PC-3 (cell line): ENCODE results near the gene PLXNB3. TPM values are rescaled to one million over a fixed set of nuclear protein-coding genes. Genes with fewer than 3 reads are reported as not detected.

Experiments used
- ATAC-seq: fragments of 200-7000 bp; cut with Tn5 transposase; 2 replicates; pipeline ENCODE4 v1.9.1; 2020; ENCODE audit warnings: mild to moderate bottlenecking, moderate library complexity
- BruUV-seq: library from RNA; stranded (reverse); fragments of 400-500 nt; replicated peaks from 2 replicates; lab custom pipeline; 2021; lab: Mats Ljungman, UMichigan
- CTCF ChIA-PET: fragments of 300-600 bp; sonication (Branson Sonifier 250); formaldehyde crosslinking; loops from one replicate; lab custom pipeline; 2022; ENCODE audit warnings: antibody characterized with exemption; lab: Charles Lee
- POLR2A ChIA-PET: fragments of 300-600 bp; sonication (Branson Sonifier 250); formaldehyde crosslinking; loops from one replicate; lab custom pipeline; 2022; ENCODE audit warnings: antibody characterized with exemption; ENCODE audit not compliant: unreplicated experiment; lab: Charles Lee
- DNase-seq: peaks from one replicate; pipeline ENCODE4 v3.0.0-alpha.2; 2015
- H2AFZ ChIP-seq: fragments of 300-600 bp; sonication (generic); 2 replicates; pipeline ENCODE4 v1.6.0; 2016; ENCODE audit warnings: antibody characterized with exemption, low read length
- H3F3A ChIP-seq: fragments of 300-600 bp; sonication (generic); one replicate; pipeline ENCODE4 v1.6.0; 2017; ENCODE audit warnings: antibody characterized with exemption, low read length, control low read depth, mild to moderate bottlenecking; ENCODE audit not compliant: unreplicated experiment
- H3K27ac ChIP-seq: fragments of 300-600 bp; sonication (generic); 2 replicates; pipeline ENCODE4 v1.5.1; 2016; ENCODE audit warnings: mild to moderate bottlenecking, low read length
- H3K27me3 ChIP-seq: fragments of 300-600 bp; sonication (generic); 2 replicates; pipeline ENCODE4 v1.6.1; 2016; ENCODE audit warnings: low read length, mixed read lengths
- H3K36me3 ChIP-seq: fragments of 300-600 bp; sonication (generic); 2 replicates; pipeline ENCODE4 v1.6.1; 2016; ENCODE audit warnings: low read depth, mixed run types, low read length, mixed read lengths
- H3K4me1 ChIP-seq: fragments of 300-600 bp; sonication (generic); 2 replicates; pipeline ENCODE4 v1.5.1; 2016; ENCODE audit warnings: low read length; ENCODE audit not compliant: insufficient read depth
- H3K4me2 ChIP-seq: fragments of 300-600 bp; sonication (generic); 2 replicates; pipeline ENCODE4 v1.6.0; 2016; ENCODE audit warnings: low read length
- H3K4me3 ChIP-seq: fragments of 300-600 bp; sonication (generic); 2 replicates; pipeline ENCODE4 v1.5.1; 2016; ENCODE audit warnings: mild to moderate bottlenecking, low read length, mixed read lengths
- H3K79me2 ChIP-seq: fragments of 300-600 bp; sonication (generic); 2 replicates; pipeline ENCODE4 v1.6.1; 2017; ENCODE audit warnings: low read length, mixed read lengths
- H3K9ac ChIP-seq: fragments of 300-600 bp; sonication (generic); 2 replicates; pipeline ENCODE4 v1.6.0; 2016; ENCODE audit warnings: mild to moderate bottlenecking, low read length
- H3K9me2 ChIP-seq: fragments of 300-600 bp; sonication (generic); replicated peaks from 2 replicates; pipeline ENCODE4 v1.6.1; 2016; ENCODE audit warnings: mixed run types, low read length, mixed read lengths
- H3K9me3 ChIP-seq: fragments of 300-600 bp; sonication (generic); 2 replicates; pipeline ENCODE4 v1.6.1; 2016; ENCODE audit warnings: low read length, mixed read lengths
- H4K20me1 ChIP-seq: fragments of 300-600 bp; sonication (generic); 2 replicates; pipeline ENCODE4 v1.6.1; 2016; ENCODE audit warnings: low read length, mixed read lengths
- CTCF ChIP-seq: fragments of 300-600 bp; sonication (generic); conservative IDR thresholded peaks from 2 replicates; pipeline ENCODE4 v1.5.1; 2017; ENCODE audit warnings: antibody characterized with exemption, low read depth, mild to moderate bottlenecking, low read length
- EZH2 ChIP-seq: fragments of 300-600 bp; sonication (generic); IDR thresholded peaks from one replicate; pipeline ENCODE4 v1.6.1; 2017; ENCODE audit warnings: antibody characterized with exemption, mild to moderate bottlenecking, low read length; ENCODE audit not compliant: unreplicated experiment
- EZH2phosphoT487 ChIP-seq: fragments of 300-600 bp; sonication (generic); IDR thresholded peaks from 2 replicates; pipeline ENCODE4 v1.6.1; 2018; ENCODE audit warnings: mild to moderate bottlenecking, antibody characterized with exemption, low read length, borderline replicate concordance
- intact Hi-C: fragments of 100-400 bp; cut with micrococcal nuclease; formaldehyde crosslinking; loops from 2 replicates; pipeline ENCODE4 v1.9.0; 2023
- total RNA-seq: library from RNA; depleted of rRNA; stranded (reverse); fragments of >200 nt; gene quantifications from 2 replicates; pipeline ENCODE4 v1.2.3, GENCODE V29; 2014

The PLXNB3 gene
- total RNA-seq, 1 experiment from 2014 or later: 27.3 TPM

GRCh38 chrX:153717445-153717844 lies 46.6 kb upstream of the PLXNB3 start:
- ATAC-seq (no peak), DNase-seq (no peak)
- BruUV-seq: no TSS peak
- no peak overlapping the region for H2AFZ ChIP-seq
- intact Hi-C loops: no loop called here
- H3K9ac ChIP-seq: no peak overlapping the region
- no peak for TF ChIP-seq EZH2
- TF ChIP-seq CTCF: no peak
- TF ChIP-seq EZH2phosphoT487: no peak
- H3K79me2 ChIP-seq: peaks cover 51% of the 10 kb centered on the region
- no peak overlapping the region for H3K27ac ChIP-seq
- H3K27me3 ChIP-seq: no peaks in the 10 kb centered on the region
- peaks cover 54% of the 10 kb centered on the region for H3K36me3 ChIP-seq
- ChIA-PET POLR2A (no interaction called here), CTCF (no interaction called here)
- H3F3A ChIP-seq: no peaks in the 10 kb centered on the region
- no peak overlapping the region for H3K4me3 ChIP-seq
- H3K9me2 ChIP-seq: no peaks in the 10 kb centered on the region
- H4K20me1 ChIP-seq: peaks cover 14% of the 10 kb centered on the region; the same call in 1 of the 2 replicates
- H3K4me2 ChIP-seq: no peak overlapping the region
- H3K4me1 ChIP-seq: peaks cover 7% of the 10 kb centered on the region; the same call in 1 of the 2 replicates
- H3K9me3 ChIP-seq: no peaks in the 10 kb centered on the region

- H4K20me1 ChIP-seq: peaks cover 17% of the 10 kb centered on the region; the same call in 1 of the 2 replicates
- H3K9ac ChIP-seq: no peak overlapping the region
- no peaks in the 10 kb centered on the region for H3K27me3 ChIP-seq
- no peaks in the 10 kb centered on the region for H3K9me2 ChIP-seq
- intact Hi-C loops: no loop called here
- CTCF ChIA-PET: no interaction called here
- H3K9me3 ChIP-seq: no peaks in the 10 kb centered on the region
- H2AFZ ChIP-seq: no peak overlapping the region
- H3K36me3 ChIP-seq: peaks cover 53% of the 10 kb centered on the region
- H3K4me2 ChIP-seq: no peak overlapping the region
- H3K79me2 ChIP-seq: peaks cover 68% of the 10 kb centered on the region
- no peak overlapping the region for H3K27ac ChIP-seq
- H3K4me1 ChIP-seq: peaks cover 7% of the 10 kb centered on the region; the same call in 1 of the 2 replicates
- no peak overlapping the region for H3K4me3 ChIP-seq
- POLR2A ChIA-PET: no interaction called here
- DNase-seq: no peak
- H3F3A ChIP-seq: no peaks in the 10 kb centered on the region
- ATAC-seq: no peak
- no peak for TF ChIP-seq EZH2phosphoT487
- TF ChIP-seq CTCF: no peak
- no peak for TF ChIP-seq EZH2
- BruUV-seq: no TSS peak
Observed at GRCh38 chrX:153719238-153719637, 44.8 kb upstream of the PLXNB3 start.

- DNase-seq (no peak), ATAC-seq (no peak)
- Histone ChIP-seq H3K79me2 (peaks cover 68% of the 10 kb centered on the region), H3K4me3 (no peak overlapping the region), H3F3A (no peaks in the 10 kb centered on the region), H2AFZ (no peak overlapping the region), H3K36me3 (peaks cover 50% of the 10 kb centered on the region), H3K9me3 (no peaks in the 10 kb centered on the region), H3K9ac (no peak overlapping the region), H3K9me2 (no peaks in the 10 kb centered on the region), H3K4me1 (peaks cover 7% of the 10 kb centered on the region; the same call in 1 of the 2 replicates), H4K20me1 (peaks cover 17% of the 10 kb centered on the region; the same call in 1 of the 2 replicates), H3K27me3 (no peaks in the 10 kb centered on the region), H3K27ac (no peak overlapping the region), H3K4me2 (no peak overlapping the region)
- POLR2A ChIA-PET: no interaction called here
- BruUV-seq: no TSS peak
- no peak for TF ChIP-seq CTCF
- no peak for TF ChIP-seq EZH2
- no peak for TF ChIP-seq EZH2phosphoT487
- intact Hi-C loops: no loop called here
- CTCF ChIA-PET: no interaction called here
Observed at GRCh38 chrX:153719701-153720100, 44.3 kb upstream of the PLXNB3 start.
